SK-N-SH (cell line): ENCODE results near the gene CCL16. TPM values are rescaled to one million over a fixed set of nuclear protein-coding genes. Genes with fewer than 3 reads are reported as not detected.

Experiments
- CTCF ChIA-PET: fragments of 300-600, 350-600 bp; formaldehyde crosslinking; extraction: SDS; loops from one replicate; lab custom pipeline; 2021; lab: Yijun Ruan, JAX
- POLR2A ChIA-PET: fragments of 350-600 bp; sonication (Branson Sonifier 250); formaldehyde crosslinking; extraction: SDS; loops from one replicate; lab custom pipeline; 2020; ENCODE audit warnings: antibody characterized with exemption, inconsistent platforms; lab: Yijun Ruan, JAX
- DNase-seq: peaks from one replicate; pipeline ENCODE4 v3.0.0; 2012
- H2AFZ ChIP-seq: fragments of 200-600 bp; sonication (generic); 2 replicates; pipeline ENCODE4 v1.8.1; 2016; ENCODE audit warnings: antibody characterized with exemption, mild to moderate bottlenecking, low read depth
- H3F3A ChIP-seq: fragments of 200-600 bp; sonication (generic); replicated peaks from 2 replicates; pipeline ENCODE3; 2016; ENCODE audit warnings: antibody characterized with exemption, mild to moderate bottlenecking; ENCODE audit not compliant: insufficient read depth
- H3K27ac ChIP-seq, 2 experiments: fragments of 200-500 bp in 1 of 2; fragments of 200-600 bp in 1 of 2; sonication (Bioruptor generic) in 1 of 2; sonication (generic), shearing (Covaris generic) in 1 of 2; 2 replicates each; pipeline versions ENCODE4 v1.5.1 to v1.6.1; 2014 to 2016; ENCODE audit warnings: low read depth in 2 of 2, inconsistent platforms in 1 of 2, low read length in 1 of 2, mild to moderate bottlenecking in 1 of 2, mixed read lengths in 1 of 2
- H3K27me3 ChIP-seq: fragments of 200-600 bp; sonication (generic), shearing (Covaris generic); 2 replicates; pipeline ENCODE4 v1.6.1; 2016; ENCODE audit warnings: mixed run types; ENCODE audit not compliant: insufficient read depth
- H3K36me3 ChIP-seq, 2 experiments: fragments of 200-500 bp in 1 of 2; fragments of 200-600 bp in 1 of 2; sonication (Bioruptor generic) in 1 of 2; sonication (generic) in 1 of 2; replicated peaks in 1 of 2; 2 replicates each; pipeline versions ENCODE3 to v1.5.1; 2014 to 2016; ENCODE audit warnings: low read length in 1 of 2, mild to moderate bottlenecking in 1 of 2; ENCODE audit not compliant: insufficient read depth in 2 of 2, control insufficient read depth in 1 of 2
- H3K4me1 ChIP-seq, 2 experiments: fragments of 200-500 bp in 1 of 2; fragments of 200-600 bp in 1 of 2; sonication (Bioruptor generic) in 1 of 2; sonication (generic), shearing (Covaris generic) in 1 of 2; 2 replicates each; pipeline versions ENCODE4 v1.5.1 to v1.6.1; 2014 to 2016; ENCODE audit warnings: low read depth in 1 of 2, low read length in 1 of 2, mixed run types in 1 of 2; ENCODE audit not compliant: insufficient read depth in 2 of 2, control insufficient read depth in 1 of 2
- H3K4me2 ChIP-seq: fragments of 200-600 bp; sonication (generic), shearing (Covaris generic); 2 replicates; pipeline ENCODE4 v1.6.1; 2017; ENCODE audit warnings: mixed run types
- H3K4me3 ChIP-seq, 2 experiments: fragments of 200-500 bp in 1 of 2; fragments of 200-600 bp in 1 of 2; sonication (Bioruptor generic) in 1 of 2; sonication (generic), shearing (Covaris generic) in 1 of 2; 2 replicates each; pipeline versions ENCODE4 v1.5.1 to v1.8.1; 2014 to 2016; ENCODE audit warnings: low read depth in 2 of 2, inconsistent platforms in 1 of 2, low read length in 1 of 2, mild to moderate bottlenecking in 1 of 2, mixed read lengths in 1 of 2, moderate library complexity in 1 of 2
- H3K79me2 ChIP-seq: fragments of 200-600 bp; sonication (generic); 2 replicates; pipeline ENCODE4 v1.8.1; 2017; ENCODE audit warnings: mild to moderate bottlenecking; ENCODE audit not compliant: insufficient read depth
- H3K9ac ChIP-seq: fragments of 200-600 bp; sonication (generic); 2 replicates; pipeline ENCODE4 v1.6.1; 2017; ENCODE audit warnings: mixed run types
- H3K9me2 ChIP-seq: fragments of 200-600 bp; sonication (generic); 2 replicates; pipeline ENCODE4 v1.6.1; 2017; ENCODE audit warnings: mixed run types
- H3K9me3 ChIP-seq: fragments of 200-600 bp; sonication (generic); 2 replicates; pipeline ENCODE4 v1.6.1; 2017; ENCODE audit warnings: mixed run types, mild to moderate bottlenecking, moderate library complexity
- H4K20me1 ChIP-seq: fragments of 200-600 bp; sonication (generic); 2 replicates; pipeline ENCODE4 v1.6.1; 2017; ENCODE audit warnings: mild to moderate bottlenecking, mixed run types; ENCODE audit not compliant: insufficient read depth
- CHD2 ChIP-seq: fragments of 150-350 bp; IDR thresholded peaks from 2 replicates; pipeline ENCODE4 v1.6.1; 2018; ENCODE audit warnings: low read length; ENCODE audit not compliant: partially characterized antibody
- FOSL2 ChIP-seq: IDR thresholded peaks from 2 replicates; pipeline ENCODE4 v1.4.0; 2012; ENCODE audit warnings: low read depth, mild to moderate bottlenecking, moderate library complexity, borderline replicate concordance
- FOXJ3 ChIP-seq: sonication (generic); formaldehyde crosslinking; IDR thresholded peaks from 2 replicates; pipeline ENCODE4 v1.5.1; 2020; ENCODE audit warnings: mild to moderate bottlenecking, missing genetic modification reagents
- FOXM1 ChIP-seq: IDR thresholded peaks from 2 replicates; pipeline ENCODE4 v1.4.0; 2012; ENCODE audit warnings: low read depth, mild to moderate bottlenecking
- GATA2 ChIP-seq: sonication (generic); formaldehyde crosslinking; IDR thresholded peaks from 2 replicates; pipeline ENCODE4 v1.5.0; 2020; ENCODE audit warnings: mild to moderate bottlenecking, missing genetic modification reagents
- MAX ChIP-seq: IDR thresholded peaks from 2 replicates; pipeline ENCODE4 v1.4.0; 2012; ENCODE audit warnings: low read depth
- MEF2A ChIP-seq: IDR thresholded peaks from 2 replicates; pipeline ENCODE4 v1.4.0; 2012; ENCODE audit warnings: low read depth, borderline replicate concordance
- NFIC ChIP-seq: IDR thresholded peaks from 2 replicates; pipeline ENCODE4 v1.4.0; 2012; ENCODE audit warnings: borderline replicate concordance
- NRF1 ChIP-seq: IDR thresholded peaks from 2 replicates; pipeline ENCODE4 v1.6.1; 2012; ENCODE audit warnings: low read depth, mild to moderate bottlenecking, low read length
- PBX3 ChIP-seq: IDR thresholded peaks from 2 replicates; pipeline ENCODE4; 2012
- REST ChIP-seq: IDR thresholded peaks from 2 replicates; pipeline ENCODE4 v1.6.1; 2012; ENCODE audit warnings: mild to moderate bottlenecking, low read depth, low read length, moderate library complexity
- SIN3A ChIP-seq: IDR thresholded peaks from 2 replicates; pipeline ENCODE4 v1.6.1; 2012; ENCODE audit warnings: low read depth, mild to moderate bottlenecking, low read length, moderate library complexity, borderline replicate concordance
- USF1 ChIP-seq: IDR thresholded peaks from 2 replicates; pipeline ENCODE4 v1.4.0; 2012; ENCODE audit warnings: low read depth, borderline replicate concordance
- ZBTB33 ChIP-seq: IDR thresholded peaks from 2 replicates; pipeline ENCODE4 v1.4.0; 2012; ENCODE audit warnings: low read depth, borderline replicate concordance
- WGBS: methylation state at CpG from one replicate; pipeline ENCODE4 v1.1.6; 2017; ENCODE audit warnings: low lambda C conversion rate; 5-methylcytosine and 5-hydroxymethylcytosine counted together
- polyA plus RNA-seq, 3 experiments: library from polyadenylated mRNA; depleted of rRNA; stranded (reverse); fragments of >200 nt; gene quantifications; 2 replicates each; pipeline ENCODE4 v1.2.3, GENCODE V29; 2012

The CCL16 gene
- polyA plus RNA-seq, 1 of the 3 experiments (the other 2 are of a cell fraction): not detected

GRCh38 chr17:35936063-35936462, 45.2 kb downstream of the CCL16 start:
- H3F3A ChIP-seq: peaks cover 11% of the 10 kb centered on the region
- H3K9ac ChIP-seq: no peak overlapping the region
- H3K27me3 ChIP-seq: no peaks in the 10 kb centered on the region
- ChIA-PET POLR2A (no interaction called here), CTCF (no interaction called here)
- DNase-seq: peak; percentile 19
- H3K4me3 ChIP-seq: no peak overlapping the region
- H3K4me2 ChIP-seq: no peak overlapping the region
- 68% methylated on average over 5 of the region's 5 CpGs for WGBS
- H4K20me1 ChIP-seq: no peaks in the 10 kb centered on the region
- H3K9me3 ChIP-seq: no peaks in the 10 kb centered on the region
- TF ChIP-seq PBX3: no peak
- peak; percentile 15; the same call in 1 of the 2 replicates for TF ChIP-seq USF1
- H3K79me2 ChIP-seq: no peaks in the 10 kb centered on the region
- H3K27ac ChIP-seq: no peak overlapping the region
- H3K9me2 ChIP-seq: no peaks in the 10 kb centered on the region
- no peak overlapping the region for H2AFZ ChIP-seq
- peaks cover 0 to 8% of the 10 kb centered on the region in 2 experiments; a peak in 1 of 4 replicates for H3K4me1 ChIP-seq
- H3K36me3 ChIP-seq: no peaks in the 10 kb centered on the region

GRCh38 chr17:35934760-35935159, 46.5 kb downstream of the CCL16 start:
- H3K36me3 ChIP-seq: no peaks in the 10 kb centered on the region
- H3K4me1 ChIP-seq: peaks cover 3 to 8% of the 10 kb centered on the region in 2 experiments; a peak in 2 of 4 replicates
- H3K9me2 ChIP-seq: no peaks in the 10 kb centered on the region
- no peak for TF ChIP-seq REST
- TF ChIP-seq MEF2A: no peak
- no peak for TF ChIP-seq ZBTB33
- no peak for TF ChIP-seq FOSL2
- no peak for TF ChIP-seq FOXJ3 (CRISPR knock-in tag)
- no peak for TF ChIP-seq GATA2 (CRISPR knock-in tag)
- no peak for TF ChIP-seq NFIC
- TF ChIP-seq NRF1: no peak
- TF ChIP-seq CHD2: no peak
- TF ChIP-seq FOXM1: no peak
- TF ChIP-seq MAX: no peak
- TF ChIP-seq SIN3A: no peak
- no peaks in the 10 kb centered on the region for H3K27me3 ChIP-seq
- no peaks in the 10 kb centered on the region for H3K9me3 ChIP-seq
- no peak overlapping the region for H3K9ac ChIP-seq
- no peak overlapping the region for H3K27ac ChIP-seq
- H3K4me3 ChIP-seq: no peak overlapping the region
- POLR2A ChIA-PET: no interaction called here
- WGBS: 74% methylated on average over 10 of the region's 10 CpGs
- no peak overlapping the region for H3K4me2 ChIP-seq
- peaks cover 11% of the 10 kb centered on the region for H3F3A ChIP-seq
- H4K20me1 ChIP-seq: no peaks in the 10 kb centered on the region
- H2AFZ ChIP-seq: no peak overlapping the region
- no peaks in the 10 kb centered on the region for H3K79me2 ChIP-seq
- CTCF ChIA-PET: no interaction called here
- no peak for DNase-seq
